Transverse colon (tissue), 4 donors: ENCODE measurements around the gene PGM1.

Experiments used
- EP300 ChIP-seq: sonication (generic); formaldehyde crosslinking; IDR thresholded peaks from one replicate; pipeline ENCODE4 v1.6.1; 2017; ENCODE audit warnings: antibody characterized with exemption, low read depth
- POLR2A ChIP-seq: fragments of 450-650 bp; IDR thresholded peaks from one replicate; pipeline ENCODE4 v1.6.1; 2016; ENCODE audit warnings: antibody characterized with exemption, mild to moderate bottlenecking, moderate library complexity
- POLR2AphosphoS5 ChIP-seq, 3 donors: sonication (generic); formaldehyde crosslinking; IDR thresholded peaks; one replicate each; pipeline ENCODE4 v1.6.1; 2016; ENCODE audit warnings: antibody characterized with exemption in 3 of 3
- TF ChIP-seq, protein P1 (sequence below), 5 experiments: fragments of 200-600 bp in 3 of 5; fragments of 450-650 bp in 2 of 5; sonication (generic) in 3 of 5; IDR thresholded peaks; 1 replicate in 2 of 5; 2 replicates in 3 of 5; pipeline ENCODE4 v1.5.1; 2016 to 2017; ENCODE audit warnings: antibody characterized with exemption in 5 of 5, inconsistent platforms in 3 of 5, mild to moderate bottlenecking in 2 of 5, moderate library complexity in 1 of 5

DNA sequence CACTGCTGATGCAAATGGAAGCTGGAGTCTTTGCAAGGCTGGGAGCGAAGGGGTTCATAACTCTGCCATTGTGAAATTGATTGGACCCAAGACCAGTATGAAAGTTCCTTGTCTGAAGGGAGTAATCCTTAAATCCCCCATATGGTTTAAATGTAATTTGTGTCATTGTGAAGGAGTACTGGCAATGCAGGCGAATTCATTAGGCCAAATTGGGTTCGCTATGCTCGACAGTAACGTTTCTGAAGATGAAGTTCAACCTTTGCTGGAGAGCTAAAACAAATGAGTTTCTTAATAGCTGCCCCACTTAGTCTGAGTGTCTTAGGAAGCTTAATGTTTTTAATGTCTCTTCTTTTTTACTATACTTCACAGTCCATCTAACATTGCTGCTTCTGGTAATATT, 27.5 kb downstream of the PGM1 start:
- TF ChIP-seq POLR2A (no peak), POLR2AphosphoS5 (IDR thresholded peaks at IDR 0.05) (no peak), EP300 (no peak)
- TF ChIP-seq, protein P1, sequence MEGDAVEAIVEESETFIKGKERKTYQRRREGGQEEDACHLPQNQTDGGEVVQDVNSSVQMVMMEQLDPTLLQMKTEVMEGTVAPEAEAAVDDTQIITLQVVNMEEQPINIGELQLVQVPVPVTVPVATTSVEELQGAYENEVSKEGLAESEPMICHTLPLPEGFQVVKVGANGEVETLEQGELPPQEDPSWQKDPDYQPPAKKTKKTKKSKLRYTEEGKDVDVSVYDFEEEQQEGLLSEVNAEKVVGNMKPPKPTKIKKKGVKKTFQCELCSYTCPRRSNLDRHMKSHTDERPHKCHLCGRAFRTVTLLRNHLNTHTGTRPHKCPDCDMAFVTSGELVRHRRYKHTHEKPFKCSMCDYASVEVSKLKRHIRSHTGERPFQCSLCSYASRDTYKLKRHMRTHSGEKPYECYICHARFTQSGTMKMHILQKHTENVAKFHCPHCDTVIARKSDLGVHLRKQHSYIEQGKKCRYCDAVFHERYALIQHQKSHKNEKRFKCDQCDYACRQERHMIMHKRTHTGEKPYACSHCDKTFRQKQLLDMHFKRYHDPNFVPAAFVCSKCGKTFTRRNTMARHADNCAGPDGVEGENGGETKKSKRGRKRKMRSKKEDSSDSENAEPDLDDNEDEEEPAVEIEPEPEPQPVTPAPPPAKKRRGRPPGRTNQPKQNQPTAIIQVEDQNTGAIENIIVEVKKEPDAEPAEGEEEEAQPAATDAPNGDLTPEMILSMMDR (IDR thresholded peaks at IDR 0.05), result no peak
